ENCODE measurements around the gene GFRA3. TPM values are rescaled to one million over a fixed set of nuclear protein-coding genes. Genes with fewer than 3 reads are reported as not detected.
"Not testable (repeated sequence)": the region's sequence is repeated elsewhere in the genome, so short reads cannot be mapped to it uniquely, and the experiment has no call there.

GFRA3 gene
- total RNA-seq, 1 experiment from 2014 or later, result not detected

DNA sequence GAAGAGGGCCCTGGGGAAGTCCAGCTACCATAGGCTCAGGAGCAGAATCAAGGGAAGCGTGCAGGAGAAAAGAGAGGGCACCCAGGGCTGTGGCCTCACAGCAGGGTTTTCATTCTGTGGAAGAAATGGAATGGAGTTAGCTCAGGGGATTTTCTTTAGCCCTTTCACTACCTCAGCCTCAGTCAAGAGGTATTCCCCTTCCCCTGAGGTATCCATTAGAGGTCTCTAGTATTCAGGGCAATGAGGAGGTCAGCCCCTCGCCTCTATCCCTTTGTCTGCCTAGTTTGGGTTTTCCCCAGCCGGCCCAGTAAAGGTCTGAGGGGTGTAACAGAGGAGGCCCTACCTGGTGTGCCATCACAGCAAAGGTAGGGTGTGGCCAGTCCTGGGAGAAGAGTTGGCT lies 21.5 kb downstream of the GFRA3 start:
- Mint-ChIP-seq H3K4me1 (ENCODE audit: insufficient read depth, unreplicated experiment) (no peaks in the 10 kb centered on the region), H3K27ac (ENCODE audit: low read depth, unreplicated experiment) (no peak overlapping the region), H3K4me3 (ENCODE audit: unreplicated experiment) (no peak overlapping the region), H3K36me3 (ENCODE audit: insufficient read depth, unreplicated experiment) (no peaks in the 10 kb centered on the region), H3K9me3 (ENCODE audit: unreplicated experiment) (no peaks in the 10 kb centered on the region), H3K27me3 (ENCODE audit: insufficient read depth, unreplicated experiment) (peaks cover 17% of the 10 kb centered on the region)
- CTCF ChIA-PET, result interaction anchor here (0.6 kb wide), 1 partner anchor 39 kb away, joined by 3 read pairs; the partner anchor contains the start of gene CDC23
- intact Hi-C loops (cut with micrococcal nuclease), result no loop called here
- POLR2A ChIA-PET, result interaction anchor here (1.2 to 1.7 kb wide), 2 partner anchors 61 to 79 kb away, joined by 3 read pairs; partner anchors contain the start of gene CDC25C
- no peak for DNase-seq (ENCODE audit: unreplicated experiment)
- TF ChIP-seq, protein P1, sequence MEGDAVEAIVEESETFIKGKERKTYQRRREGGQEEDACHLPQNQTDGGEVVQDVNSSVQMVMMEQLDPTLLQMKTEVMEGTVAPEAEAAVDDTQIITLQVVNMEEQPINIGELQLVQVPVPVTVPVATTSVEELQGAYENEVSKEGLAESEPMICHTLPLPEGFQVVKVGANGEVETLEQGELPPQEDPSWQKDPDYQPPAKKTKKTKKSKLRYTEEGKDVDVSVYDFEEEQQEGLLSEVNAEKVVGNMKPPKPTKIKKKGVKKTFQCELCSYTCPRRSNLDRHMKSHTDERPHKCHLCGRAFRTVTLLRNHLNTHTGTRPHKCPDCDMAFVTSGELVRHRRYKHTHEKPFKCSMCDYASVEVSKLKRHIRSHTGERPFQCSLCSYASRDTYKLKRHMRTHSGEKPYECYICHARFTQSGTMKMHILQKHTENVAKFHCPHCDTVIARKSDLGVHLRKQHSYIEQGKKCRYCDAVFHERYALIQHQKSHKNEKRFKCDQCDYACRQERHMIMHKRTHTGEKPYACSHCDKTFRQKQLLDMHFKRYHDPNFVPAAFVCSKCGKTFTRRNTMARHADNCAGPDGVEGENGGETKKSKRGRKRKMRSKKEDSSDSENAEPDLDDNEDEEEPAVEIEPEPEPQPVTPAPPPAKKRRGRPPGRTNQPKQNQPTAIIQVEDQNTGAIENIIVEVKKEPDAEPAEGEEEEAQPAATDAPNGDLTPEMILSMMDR (IDR thresholded peaks at IDR 0.05; ENCODE audit: unreplicated experiment), result no peak
- BruUV-seq (replicated peaks), result no TSS peak

DNA sequence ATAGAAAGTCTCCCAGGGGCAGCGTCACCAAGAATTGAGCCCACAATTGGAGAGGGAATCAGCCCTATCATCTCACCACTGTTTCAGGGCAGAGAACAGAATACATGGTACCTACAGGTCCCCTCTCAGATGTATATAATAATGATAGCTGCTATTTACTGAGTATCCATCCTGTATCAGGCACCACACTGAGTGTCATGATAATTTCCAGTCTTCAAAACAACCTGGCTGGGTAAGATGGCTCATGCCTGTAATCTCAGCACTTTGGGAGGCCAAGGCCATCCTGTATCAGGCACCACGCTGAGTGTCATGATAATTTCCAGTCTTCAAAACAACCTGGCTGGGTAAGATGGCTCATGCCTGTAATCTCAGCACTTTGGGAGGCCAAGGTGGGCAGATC lies 26.6 kb downstream of the GFRA3 start:
- H3K9me3 Mint-ChIP-seq (ENCODE audit: unreplicated experiment); intact Hi-C loops (cut with micrococcal nuclease); H3K4me3 Mint-ChIP-seq (ENCODE audit: unreplicated experiment); H3K27ac Mint-ChIP-seq (ENCODE audit: low read depth, unreplicated experiment); DNase-seq (ENCODE audit: unreplicated experiment); H3K36me3 Mint-ChIP-seq (ENCODE audit: insufficient read depth, unreplicated experiment); BruUV-seq (replicated peaks); H3K4me1 Mint-ChIP-seq (ENCODE audit: insufficient read depth, unreplicated experiment): not testable (repeated sequence)
- H3K27me3 Mint-ChIP-seq (ENCODE audit: insufficient read depth, unreplicated experiment), result peaks cover 22% of the 10 kb centered on the region
- POLR2A ChIA-PET, result interaction anchor here (1.6 kb wide), 1 partner anchor 13 kb away, joined by 8 read pairs; no protein-coding TSS in a partner anchor
- CTCF ChIA-PET, result interaction anchor here (0.6 to 1.5 kb wide), 3 partner anchors 11 to 163 kb away, joined by 3 to 4 read pairs (median 4); no protein-coding TSS in a partner anchor

GRCh38 chr5:138246822-138247221 lies 27.6 kb downstream of the GFRA3 start:
- H3K4me1 Mint-ChIP-seq (ENCODE audit: insufficient read depth, unreplicated experiment), result no peaks in the 10 kb centered on the region
- no peak overlapping the region for H3K4me3 Mint-ChIP-seq (ENCODE audit: unreplicated experiment)
- TF ChIP-seq, protein P1 (IDR thresholded peaks at IDR 0.05; ENCODE audit: unreplicated experiment), result no peak
- no TSS peak for BruUV-seq (replicated peaks)
- ChIA-PET POLR2A (interaction anchor here (1.6 kb wide), 1 partner anchor 12 kb away, joined by 8 read pairs; no protein-coding TSS in a partner anchor), CTCF (interaction anchor here (0.6 to 1.5 kb wide), 6 partner anchors 53 to 886 kb away, joined by 3 to 4 read pairs (median 4); no protein-coding TSS in a partner anchor)
- H3K36me3 Mint-ChIP-seq (ENCODE audit: insufficient read depth, unreplicated experiment), result no peaks in the 10 kb centered on the region
- H3K9me3 Mint-ChIP-seq (ENCODE audit: unreplicated experiment), result no peaks in the 10 kb centered on the region
- no peak overlapping the region for H3K27ac Mint-ChIP-seq (ENCODE audit: low read depth, unreplicated experiment)
- intact Hi-C loops (cut with micrococcal nuclease), result no loop called here
- DNase-seq (ENCODE audit: unreplicated experiment), result no peak
- peaks cover 31% of the 10 kb centered on the region for H3K27me3 Mint-ChIP-seq (ENCODE audit: insufficient read depth, unreplicated experiment)

GRCh38 chr5:138246334-138246733 lies 28.1 kb downstream of the GFRA3 start:
- Mint-ChIP-seq H3K27ac (ENCODE audit: low read depth, unreplicated experiment) (no peak overlapping the region), H3K27me3 (ENCODE audit: insufficient read depth, unreplicated experiment) (peaks cover 36% of the 10 kb centered on the region), H3K4me1 (ENCODE audit: insufficient read depth, unreplicated experiment) (no peaks in the 10 kb centered on the region), H3K4me3 (ENCODE audit: unreplicated experiment) (no peak overlapping the region), H3K36me3 (ENCODE audit: insufficient read depth, unreplicated experiment) (no peaks in the 10 kb centered on the region), H3K9me3 (ENCODE audit: unreplicated experiment) (no peaks in the 10 kb centered on the region)
- CTCF ChIA-PET, result interaction anchor here (0.6 to 1.0 kb wide), 5 partner anchors 53 to 886 kb away, joined by 3 to 4 read pairs (median 4); no protein-coding TSS in a partner anchor
- no TSS peak for BruUV-seq (replicated peaks)
- DNase-seq (ENCODE audit: unreplicated experiment), result no peak
- intact Hi-C loops (cut with micrococcal nuclease), result no loop called here
- TF ChIP-seq, protein P1 (IDR thresholded peaks at IDR 0.05; ENCODE audit: unreplicated experiment), result no peak
- POLR2A ChIA-PET, result interaction anchor here (1.6 kb wide), 1 partner anchor 11 kb away, joined by 8 read pairs; no protein-coding TSS in a partner anchor
